22Rv1 (cell line): ENCODE measurements around the gene GMDS.

Experiments
- CTCF ChIP-seq: fragments of 450-650 bp; IDR thresholded peaks from 2 replicates; pipeline ENCODE4 v1.5.1; 2017; ENCODE audit warnings: mild to moderate bottlenecking
- ZFX ChIP-seq: fragments of 450-650 bp; IDR thresholded peaks from 2 replicates; pipeline ENCODE4 v1.6.1; 2017; ENCODE audit warnings: antibody characterized with exemption, borderline replicate concordance

DNA sequence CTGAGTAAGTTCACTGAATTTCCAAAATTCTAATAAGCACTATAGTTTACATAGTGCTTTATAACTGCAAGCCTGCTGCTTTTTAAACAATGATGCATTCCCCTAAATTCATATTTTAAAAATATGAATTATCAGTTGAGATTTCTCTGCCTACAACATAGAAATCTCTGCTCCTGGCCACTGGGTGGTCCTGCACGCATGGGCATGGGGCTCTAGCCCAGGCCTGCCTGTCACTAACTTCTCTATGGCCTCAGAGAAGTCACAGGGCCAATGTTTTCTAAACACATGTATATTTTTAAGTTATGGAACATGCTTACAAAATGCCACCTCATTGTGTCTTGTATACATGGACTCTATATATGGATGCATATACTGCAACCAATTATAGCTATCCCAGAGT, 424.7 kb downstream of the GMDS start:
- TF ChIP-seq CTCF (no peak), ZFX (no peak)
